Brain pericyte (primary cell): ENCODE data around the gene IDNK.
"Not testable (repeated sequence)": the region's sequence is repeated elsewhere in the genome, so short reads cannot be mapped to it uniquely, and the experiment has no call there.

Experiments
- DNase-seq: peaks from one replicate; pipeline ENCODE4 v3.0.0-alpha.2; 2012; ENCODE audit warnings: low read depth, low spot score

Gene IDNK

GRCh38 chr9:83622939-83623678 lies at the start of gene IDNK:
Gene IDNK, plus strand, starts transcription at chr9:83623143. Its CDS starts 29 bp downstream, at chr9:83623172.
- no peak for DNase-seq

GRCh38 chr9:83574482-83574881 lies 48.5 kb upstream of the IDNK start:
- no peak for DNase-seq

- no peak for DNase-seq
These were observed 40.9 kb upstream of the IDNK start for GRCh38 chr9:83582029-83582428.

GRCh38 chr9:83583151-83584014 lies 39.6 kb upstream of the IDNK start:
- DNase-seq = no peak

- DNase-seq = no peak
These were observed 37.9 kb upstream of the IDNK start for GRCh38 chr9:83584995-83585394.

GRCh38 chr9:83588256-83588655 lies 34.7 kb upstream of the IDNK start:
- no peak for DNase-seq

- DNase-seq = no peak
These were observed 25.9 kb upstream of the IDNK start for GRCh38 chr9:83596899-83597504.

- no peak for DNase-seq
These were observed 24.5 kb upstream of the IDNK start for GRCh38 chr9:83598487-83598886.

GRCh38 chr9:83599071-83599470 lies 23.9 kb upstream of the IDNK start:
- no peak for DNase-seq

- no peak for DNase-seq
These were observed 21.5 kb upstream of the IDNK start for GRCh38 chr9:83601463-83601862.

- DNase-seq = not testable (repeated sequence)
These were observed 15.3 kb upstream of the IDNK start for GRCh38 chr9:83607620-83608019.

- not testable (repeated sequence) for DNase-seq
These were observed 9.6 kb upstream of the IDNK start for GRCh38 chr9:83613298-83613697.

- no peak for DNase-seq
These were observed 5.6 kb upstream of the IDNK start for GRCh38 chr9:83617299-83617698.

GRCh38 chr9:83620841-83621636 lies 1.9 kb upstream of the IDNK start:
- no peak for DNase-seq

GRCh38 chr9:83622433-83622938 lies 457 bp upstream of the IDNK start:
- no peak for DNase-seq

GRCh38 chr9:83623679-83624076 lies 735 bp downstream of the IDNK start:
- DNase-seq = no peak

GRCh38 chr9:83625178-83625577 lies 2.2 kb downstream of the IDNK start:
- no peak for DNase-seq

GRCh38 chr9:83628540-83628939 lies 5.6 kb downstream of the IDNK start:
- no peak for DNase-seq

GRCh38 chr9:83629433-83630104 lies 6.6 kb downstream of the IDNK start:
- DNase-seq = no peak

GRCh38 chr9:83630938-83631457 lies 8.1 kb downstream of the IDNK start:
- no peak for DNase-seq

GRCh38 chr9:83633255-83633654 lies 10.3 kb downstream of the IDNK start:
- DNase-seq = no peak
